Measurements from ENCODE around the gene PAX5.

PAX5 gene

GRCh38 chr9:36847781-36848673, 186.0 kb downstream of the PAX5 start:
- no peaks in the 10 kb centered on the region for H3K36me3 ChIP-seq (ENCODE audit: control insufficient read depth, insufficient read depth, low read length)
- no peaks in the 10 kb centered on the region for H3K9me3 ChIP-seq (ENCODE audit: control insufficient read depth, insufficient read depth, low read depth, low read length)
- H3K4me1 ChIP-seq (ENCODE audit: control insufficient read depth, insufficient read depth, low read length) = peaks cover 5% of the 10 kb centered on the region; the same call in 1 of the 2 replicates
- no peak overlapping the region for H3K9ac ChIP-seq (ENCODE audit: low read length)
- no peaks in the 10 kb centered on the region for H3K27me3 ChIP-seq (ENCODE audit: control insufficient read depth, insufficient read depth, low read length)
- H3K27ac ChIP-seq (ENCODE audit: low read depth, low read length) = no peak overlapping the region
- H3K4me3 ChIP-seq (ENCODE audit: low read depth, low read length) = no peak overlapping the region

- Histone ChIP-seq H3K27ac (ENCODE audit: low read depth, low read length) (no peak overlapping the region), H3K4me3 (ENCODE audit: low read depth, low read length) (no peak overlapping the region), H3K9ac (ENCODE audit: low read length) (no peak overlapping the region), H3K9me3 (ENCODE audit: control insufficient read depth, insufficient read depth, low read depth, low read length) (no peaks in the 10 kb centered on the region), H3K4me1 (ENCODE audit: control insufficient read depth, insufficient read depth, low read length) (peaks cover 19% of the 10 kb centered on the region), H3K36me3 (ENCODE audit: control insufficient read depth, insufficient read depth, low read length) (no peaks in the 10 kb centered on the region), H3K27me3 (ENCODE audit: control insufficient read depth, insufficient read depth, low read length) (no peaks in the 10 kb centered on the region)
These were observed 187.4 kb downstream of the PAX5 start for GRCh38 chr9:36846621-36847020.

- H3K36me3 ChIP-seq (ENCODE audit: control insufficient read depth, insufficient read depth, low read length) = no peaks in the 10 kb centered on the region
These were observed 188.2 kb downstream of the PAX5 start for GRCh38 chr9:36845844-36846243.

GRCh38 chr9:36844961-36845360, 189.1 kb downstream of the PAX5 start:
- no peak overlapping the region for H3K27ac ChIP-seq (ENCODE audit: low read depth, low read length)
- no peaks in the 10 kb centered on the region for H3K27me3 ChIP-seq (ENCODE audit: control insufficient read depth, insufficient read depth, low read length)
- H3K4me3 ChIP-seq (ENCODE audit: low read depth, low read length) = no peak overlapping the region
- no peak overlapping the region for H3K9ac ChIP-seq (ENCODE audit: low read length)
- H3K9me3 ChIP-seq (ENCODE audit: control insufficient read depth, insufficient read depth, low read depth, low read length) = no peaks in the 10 kb centered on the region
- H3K4me1 ChIP-seq (ENCODE audit: control insufficient read depth, insufficient read depth, low read length) = peaks cover 27% of the 10 kb centered on the region
- no peaks in the 10 kb centered on the region for H3K36me3 ChIP-seq (ENCODE audit: control insufficient read depth, insufficient read depth, low read length)

More at GRCh38 chr9:36845844-36846243, 188.2 kb downstream of the PAX5 start:
- H3K27ac ChIP-seq (ENCODE audit: low read depth, low read length) = no peak overlapping the region
- H3K9ac ChIP-seq (ENCODE audit: low read length) = no peak overlapping the region
- no peaks in the 10 kb centered on the region for H3K27me3 ChIP-seq (ENCODE audit: control insufficient read depth, insufficient read depth, low read length)
- H3K4me3 ChIP-seq (ENCODE audit: low read depth, low read length) = no peak overlapping the region
- H3K4me1 ChIP-seq (ENCODE audit: control insufficient read depth, insufficient read depth, low read length) = peaks cover 27% of the 10 kb centered on the region
- H3K9me3 ChIP-seq (ENCODE audit: control insufficient read depth, insufficient read depth, low read depth, low read length) = no peaks in the 10 kb centered on the region

- H3K9me3 ChIP-seq (ENCODE audit: control insufficient read depth, insufficient read depth, low read depth, low read length) = no peaks in the 10 kb centered on the region
- no peaks in the 10 kb centered on the region for H3K36me3 ChIP-seq (ENCODE audit: control insufficient read depth, insufficient read depth, low read length)
- no peaks in the 10 kb centered on the region for H3K27me3 ChIP-seq (ENCODE audit: control insufficient read depth, insufficient read depth, low read length)
- H3K27ac ChIP-seq (ENCODE audit: low read depth, low read length) = no peak overlapping the region
- peaks cover 27% of the 10 kb centered on the region for H3K4me1 ChIP-seq (ENCODE audit: control insufficient read depth, insufficient read depth, low read length)
- H3K4me3 ChIP-seq (ENCODE audit: low read depth, low read length) = no peak overlapping the region
- no peak overlapping the region for H3K9ac ChIP-seq (ENCODE audit: low read length)
These were observed 190.1 kb downstream of the PAX5 start for GRCh38 chr9:36843964-36844363.

GRCh38 chr9:36842560-36843530, 191.2 kb downstream of the PAX5 start:
- Histone ChIP-seq H3K9me3 (ENCODE audit: control insufficient read depth, insufficient read depth, low read depth, low read length) (no peaks in the 10 kb centered on the region), H3K9ac (ENCODE audit: low read length) (no peak overlapping the region), H3K4me1 (ENCODE audit: control insufficient read depth, insufficient read depth, low read length) (peaks cover 22% of the 10 kb centered on the region), H3K4me3 (ENCODE audit: low read depth, low read length) (no peak overlapping the region), H3K27ac (ENCODE audit: low read depth, low read length) (no peak overlapping the region), H3K27me3 (ENCODE audit: control insufficient read depth, insufficient read depth, low read length) (no peaks in the 10 kb centered on the region), H3K36me3 (ENCODE audit: control insufficient read depth, insufficient read depth, low read length) (no peaks in the 10 kb centered on the region)

GRCh38 chr9:36840898-36841536, 193.1 kb downstream of the PAX5 start:
- Histone ChIP-seq H3K9ac (ENCODE audit: low read length) (no peak overlapping the region), H3K9me3 (ENCODE audit: control insufficient read depth, insufficient read depth, low read depth, low read length) (no peaks in the 10 kb centered on the region), H3K4me3 (ENCODE audit: low read depth, low read length) (no peak overlapping the region), H3K27me3 (ENCODE audit: control insufficient read depth, insufficient read depth, low read length) (no peaks in the 10 kb centered on the region), H3K4me1 (ENCODE audit: control insufficient read depth, insufficient read depth, low read length) (peaks cover 22% of the 10 kb centered on the region), H3K36me3 (ENCODE audit: control insufficient read depth, insufficient read depth, low read length) (no peaks in the 10 kb centered on the region), H3K27ac (ENCODE audit: low read depth, low read length) (no peak overlapping the region)

GRCh38 chr9:36839131-36839885, 194.8 kb downstream of the PAX5 start:
- H3K9ac ChIP-seq (ENCODE audit: low read length) = no peak overlapping the region
- no peaks in the 10 kb centered on the region for H3K36me3 ChIP-seq (ENCODE audit: control insufficient read depth, insufficient read depth, low read length)
- H3K27ac ChIP-seq (ENCODE audit: low read depth, low read length) = no peak overlapping the region
- H3K27me3 ChIP-seq (ENCODE audit: control insufficient read depth, insufficient read depth, low read length) = no peaks in the 10 kb centered on the region
- no peaks in the 10 kb centered on the region for H3K9me3 ChIP-seq (ENCODE audit: control insufficient read depth, insufficient read depth, low read depth, low read length)
- peaks cover 22% of the 10 kb centered on the region for H3K4me1 ChIP-seq (ENCODE audit: control insufficient read depth, insufficient read depth, low read length)
- no peak overlapping the region for H3K4me3 ChIP-seq (ENCODE audit: low read depth, low read length)

GRCh38 chr9:36837431-36838405, 196.3 kb downstream of the PAX5 start:
- Histone ChIP-seq H3K27me3 (ENCODE audit: control insufficient read depth, insufficient read depth, low read length) (no peaks in the 10 kb centered on the region), H3K9ac (ENCODE audit: low read length) (no peak overlapping the region), H3K27ac (ENCODE audit: low read depth, low read length) (no peak overlapping the region), H3K4me3 (ENCODE audit: low read depth, low read length) (no peak overlapping the region), H3K9me3 (ENCODE audit: control insufficient read depth, insufficient read depth, low read depth, low read length) (no peaks in the 10 kb centered on the region), H3K36me3 (ENCODE audit: control insufficient read depth, insufficient read depth, low read length) (no peaks in the 10 kb centered on the region), H3K4me1 (ENCODE audit: control insufficient read depth, insufficient read depth, low read length) (peaks cover 26% of the 10 kb centered on the region)
